ENCODE measurements around the gene MAT2B.

MAT2B gene

GRCh38 chr5:163505368-163506094 is at the start of gene MAT2B:
Gene MAT2B (plus strand): TSS chr5:163505619. CDS start chr5:163505687, 68 bp downstream.
- H3K4me3 ChIP-seq (IDR thresholded peaks at IDR 0.05; ENCODE audit: insufficient read depth, low read depth, low read length): no peak within 1 kb of the TSS
- peak; percentile 44; the same call in 1 of the 2 replicates for TF ChIP-seq CTCF (conservative IDR thresholded peaks at IDR 0.05; ENCODE audit: low read depth, low read length)

GRCh38 chr5:163456029-163456589 is 49.3 kb upstream of the MAT2B start:
- Histone ChIP-seq H3K27me3 (ENCODE audit: insufficient read depth, low read depth) (no peaks in the 10 kb centered on the region), H3K4me1 (ENCODE audit: low read depth, poor library complexity, severe bottlenecking) (peaks cover 6% of the 10 kb centered on the region), H3K36me3 (ENCODE audit: insufficient read depth) (no peaks in the 10 kb centered on the region), H3K79me2 (ENCODE audit: insufficient read depth, low read depth) (peaks cover 20% of the 10 kb centered on the region; the same call in 1 of the 2 replicates), H3K27ac (no peak overlapping the region), H3K4me3 (IDR thresholded peaks at IDR 0.05; ENCODE audit: insufficient read depth, low read depth, low read length) (no peak overlapping the region), H3K4me2 (no peak overlapping the region), H3K9ac (no peak overlapping the region), H4K20me1 (ENCODE audit: insufficient read depth) (no peaks in the 10 kb centered on the region), H2AFZ (ENCODE audit: low read depth) (no peak overlapping the region)
- TF ChIP-seq CTCF (conservative IDR thresholded peaks at IDR 0.05; ENCODE audit: low read depth, low read length): no peak

More at GRCh38 chr5:163505368-163506094, at the start of gene MAT2B:
- Histone ChIP-seq H4K20me1 (ENCODE audit: insufficient read depth) (0 out of 2 replicates have a peak, but pooled peaks cover 6% of the 10 kb centered on the region), H2AFZ (ENCODE audit: low read depth) (peak within 1 kb of the TSS; percentile 88), H3K79me2 (ENCODE audit: insufficient read depth, low read depth) (peaks cover 46% of the 10 kb centered on the region), H3K27ac (peak within 1 kb of the TSS; percentile 82), H3K27me3 (ENCODE audit: insufficient read depth, low read depth) (no peaks in the 10 kb centered on the region), H3K36me3 (ENCODE audit: insufficient read depth) (no peaks in the 10 kb centered on the region), H3K4me2 (peak within 1 kb of the TSS; percentile 88), H3K9ac (peak within 1 kb of the TSS; percentile 82), H3K4me1 (ENCODE audit: low read depth, poor library complexity, severe bottlenecking) (peaks cover 18% of the 10 kb centered on the region)

- Histone ChIP-seq H3K79me2 (ENCODE audit: insufficient read depth, low read depth) (peaks cover 20% of the 10 kb centered on the region; the same call in 1 of the 2 replicates), H3K27me3 (ENCODE audit: insufficient read depth, low read depth) (no peaks in the 10 kb centered on the region), H3K36me3 (ENCODE audit: insufficient read depth) (no peaks in the 10 kb centered on the region), H3K4me3 (IDR thresholded peaks at IDR 0.05; ENCODE audit: insufficient read depth, low read depth, low read length) (no peak overlapping the region), H4K20me1 (ENCODE audit: insufficient read depth) (no peaks in the 10 kb centered on the region), H3K27ac (no peak overlapping the region), H3K4me1 (ENCODE audit: low read depth, poor library complexity, severe bottlenecking) (peaks cover 6% of the 10 kb centered on the region), H3K4me2 (no peak overlapping the region), H2AFZ (ENCODE audit: low read depth) (no peak overlapping the region), H3K9ac (no peak overlapping the region)
- TF ChIP-seq CTCF (conservative IDR thresholded peaks at IDR 0.05; ENCODE audit: low read depth, low read length): no peak
Observed at GRCh38 chr5:163456840-163457239, 48.6 kb upstream of the MAT2B start.

- TF ChIP-seq CTCF (conservative IDR thresholded peaks at IDR 0.05; ENCODE audit: low read depth, low read length): no peak
- Histone ChIP-seq H3K4me2 (peak overlapping the region; percentile 73), H3K79me2 (ENCODE audit: insufficient read depth, low read depth) (peaks cover 39% of the 10 kb centered on the region), H3K27ac (peak overlapping the region; percentile 95), H3K9ac (peak overlapping the region; percentile 93), H2AFZ (ENCODE audit: low read depth) (0 out of 2 replicates have a peak overlapping the region, but pooled peaks have one; percentile 59), H3K4me1 (ENCODE audit: low read depth, poor library complexity, severe bottlenecking) (peaks cover 25% of the 10 kb centered on the region), H3K36me3 (ENCODE audit: insufficient read depth) (no peaks in the 10 kb centered on the region), H3K27me3 (ENCODE audit: insufficient read depth, low read depth) (no peaks in the 10 kb centered on the region), H3K4me3 (IDR thresholded peaks at IDR 0.05; ENCODE audit: insufficient read depth, low read depth, low read length) (no peak overlapping the region), H4K20me1 (ENCODE audit: insufficient read depth) (no peaks in the 10 kb centered on the region)
Observed at GRCh38 chr5:163458778-163459385, 46.5 kb upstream of the MAT2B start.
